GM19025 (cell line): ENCODE measurements around the gene WDR18.

Source experiments
- ATAC-seq: cut with Tn5 transposase; IDR thresholded peaks from one replicate; pipeline ENCODE4 v1.9.1; 2021; ENCODE audit warnings: mild to moderate bottlenecking, low read depth, moderate library complexity; ENCODE audit not compliant: unreplicated experiment

Gene WDR18

DNA sequence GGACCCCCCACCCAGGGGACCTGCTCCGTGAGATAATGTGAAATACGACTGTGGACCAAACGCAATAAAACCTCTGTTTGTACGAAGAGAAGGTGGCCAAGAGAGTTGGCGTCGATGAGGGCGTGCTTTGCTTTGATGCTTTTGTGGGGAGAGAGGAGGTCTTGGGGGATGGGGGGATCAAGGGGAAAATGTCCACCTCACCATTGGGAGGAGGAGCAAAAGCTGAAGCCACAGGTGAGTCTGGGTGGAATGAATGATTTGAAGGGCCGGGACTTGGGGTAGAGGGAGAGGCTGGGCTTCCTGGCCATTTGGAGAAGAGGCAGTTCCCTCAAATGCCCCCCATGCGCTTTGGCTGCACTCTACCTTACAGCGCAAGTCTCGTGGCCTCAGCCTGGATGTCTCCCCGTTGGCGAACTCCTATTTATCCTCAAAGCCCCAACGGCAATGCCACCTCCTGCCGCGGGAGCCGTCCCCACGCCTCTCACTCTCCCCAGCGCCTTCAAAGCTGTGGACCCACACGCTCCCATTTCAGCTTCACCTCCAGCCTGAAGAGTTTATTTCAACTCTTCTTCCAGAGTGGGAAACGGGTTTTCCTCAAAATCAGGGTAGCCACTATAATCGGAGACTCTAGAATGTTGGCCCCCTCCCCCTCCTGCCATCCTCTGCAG is 55.0 kb downstream of the WDR18 start:
- ATAC-seq: no peak

DNA sequence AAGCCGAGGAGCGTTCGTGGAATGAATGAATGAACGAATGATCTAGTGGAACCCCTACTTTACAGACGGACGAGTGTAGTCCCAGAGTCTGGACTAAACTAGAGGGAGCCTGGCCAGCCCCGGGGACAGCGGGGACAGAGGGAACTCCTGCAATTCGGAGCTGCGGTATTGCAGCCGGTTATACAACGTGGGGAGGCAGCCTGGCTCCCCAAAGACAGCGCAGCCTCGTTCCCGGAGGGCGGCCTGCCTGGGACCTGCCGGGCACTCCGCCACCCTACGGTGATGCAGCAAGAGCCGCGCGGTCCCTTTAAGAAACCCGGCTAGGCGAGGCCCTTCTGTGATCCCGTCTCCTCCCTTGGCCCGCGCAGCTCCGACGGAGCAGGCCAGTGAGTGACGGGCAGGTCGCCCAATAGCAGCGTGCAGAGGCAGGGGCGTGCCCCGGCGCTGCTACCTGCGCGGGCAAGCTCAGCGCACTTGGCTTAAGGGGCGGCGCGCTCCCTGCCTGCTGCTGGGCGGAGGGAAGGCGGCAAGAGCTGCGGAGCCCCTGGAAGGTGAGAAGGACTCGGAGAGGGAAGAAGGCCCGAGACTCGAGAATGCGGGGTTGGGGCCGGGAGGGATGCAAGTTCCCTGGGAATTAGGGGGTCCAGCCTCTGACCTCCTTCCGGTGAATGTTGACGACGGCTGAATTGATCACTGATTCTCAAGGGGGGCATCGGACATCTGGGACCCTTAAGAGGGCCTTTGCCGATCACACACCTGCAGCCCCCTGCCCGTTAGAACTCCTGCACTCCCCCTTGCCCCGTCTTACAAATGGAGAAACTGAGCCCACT is 55.7 kb downstream of the WDR18 start, which contains the start of gene ABCA7:
Gene ABCA7, plus strand, starts transcription at position 462 of the 830 bp plus-strand sequence. CDS start 1,255 bp downstream, outside the sequence.
- peak; percentile 79 for ATAC-seq

DNA sequence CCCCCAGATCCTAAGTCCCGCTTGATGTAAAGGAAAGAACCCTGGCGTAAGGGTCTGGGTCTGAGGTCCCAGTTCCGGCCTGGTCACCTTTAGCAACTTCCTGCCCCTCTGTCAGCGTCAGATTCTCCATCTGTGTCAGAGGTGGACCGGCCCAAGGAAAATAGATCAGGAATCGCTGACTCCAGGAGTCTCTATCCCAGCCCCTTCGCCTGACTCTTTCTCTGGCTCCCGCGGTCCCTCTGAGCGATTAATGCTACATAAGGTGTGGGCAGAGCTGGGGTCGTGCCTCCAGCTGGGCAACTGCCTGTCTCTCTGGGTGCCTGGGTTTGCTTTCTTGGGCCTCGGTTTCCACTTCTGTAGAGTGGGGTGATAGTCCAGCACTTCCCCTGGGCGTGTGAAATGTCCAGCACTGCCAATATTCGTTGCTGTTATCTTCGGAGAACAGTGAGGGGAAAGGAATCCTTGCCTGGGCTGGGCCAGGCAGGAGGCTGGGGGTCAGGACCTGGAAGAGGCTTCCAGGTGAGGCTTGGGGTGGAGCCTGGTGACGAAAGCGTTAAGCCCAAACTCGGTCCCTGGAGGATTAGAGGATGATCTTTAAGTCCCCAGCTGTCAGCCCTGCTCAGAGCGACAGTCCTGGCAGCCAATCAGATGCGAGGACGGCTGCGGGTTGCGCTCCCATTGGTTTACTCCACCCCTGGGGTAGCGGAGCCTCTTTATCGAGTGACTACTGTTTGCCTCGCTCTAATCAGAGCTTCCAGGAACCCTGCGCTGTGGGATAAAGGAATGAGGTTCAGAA is 56.5 kb downstream of the WDR18 start:
- ATAC-seq: peak; percentile 44

GRCh38 chr19:1041272-1041834 is 57.2 kb downstream of the WDR18 start:
- no peak for ATAC-seq

- ATAC-seq: no peak
These were observed 57.9 kb downstream of the WDR18 start for GRCh38 chr19:1041835-1042685.

DNA sequence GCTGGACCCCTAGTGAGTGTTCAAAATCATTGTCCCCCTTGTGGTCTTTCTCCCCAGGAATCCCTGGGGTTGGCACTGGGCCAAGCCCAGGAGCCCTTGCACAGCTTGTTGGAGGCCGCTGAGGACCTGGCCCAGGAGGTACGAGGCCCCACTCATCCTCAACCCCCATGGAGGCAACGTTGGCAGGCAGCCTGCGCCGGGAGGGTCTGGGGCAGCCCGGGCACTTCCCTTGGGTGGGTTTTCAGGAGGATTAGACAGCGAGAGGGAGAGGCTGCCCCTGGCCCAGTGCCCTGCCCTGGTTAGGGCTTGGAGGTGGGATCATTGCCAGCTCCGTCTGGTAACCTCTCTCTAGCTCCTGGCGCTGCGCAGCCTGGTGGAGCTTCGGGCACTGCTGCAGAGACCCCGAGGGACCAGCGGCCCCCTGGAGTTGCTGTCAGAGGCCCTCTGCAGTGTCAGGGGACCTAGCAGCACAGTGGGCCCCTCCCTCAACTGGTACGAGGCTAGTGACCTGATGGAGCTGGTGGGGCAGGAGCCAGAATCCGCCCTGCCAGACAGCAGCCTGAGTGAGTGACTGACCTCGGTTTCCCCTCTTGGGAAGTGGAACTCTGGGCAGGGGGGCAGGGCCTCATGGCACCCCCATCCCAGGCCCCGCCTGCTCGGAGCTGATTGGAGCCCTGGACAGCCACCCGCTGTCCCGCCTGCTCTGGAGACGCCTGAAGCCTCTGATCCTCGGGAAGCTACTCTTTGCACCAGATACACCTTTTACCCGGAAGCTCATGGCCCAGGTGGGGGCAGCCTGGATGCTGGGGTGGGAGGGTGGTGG is 58.8 kb downstream of the WDR18 start:
- ATAC-seq: no peak
